ENCODE measurements around the gene LYL1.

The LYL1 gene

GRCh38 chr19:13097033-13097462 lies 5.6 kb downstream of the LYL1 start:
- TF ChIP-seq MYC (IDR thresholded peaks at IDR 0.05; ENCODE audit: low read depth, low read length) (no peak), CTCF (IDR thresholded peaks at IDR 0.05; ENCODE audit: low read depth, low read length) (no peak), MAX (IDR thresholded peaks at IDR 0.05; ENCODE audit: low read depth, low read length) (no peak), POLR2A (IDR thresholded peaks at IDR 0.05; ENCODE audit: extremely low read depth, insufficient read length) (no peak)

GRCh38 chr19:13095934-13096927 lies 6.4 kb downstream of the LYL1 start:
- H3K4me3 ChIP-seq (ENCODE audit: low read depth, low read length): peak overlapping the region; percentile 66
- TF ChIP-seq MYC (IDR thresholded peaks at IDR 0.05; ENCODE audit: low read depth, low read length) (no peak; the same call in 1 of the 2 replicates), CTCF (IDR thresholded peaks at IDR 0.05; ENCODE audit: low read depth, low read length) (peak; percentile 12), MAX (IDR thresholded peaks at IDR 0.05; ENCODE audit: low read depth, low read length) (peak; percentile 51; the same call in 1 of the 2 replicates), POLR2A (IDR thresholded peaks at IDR 0.05; ENCODE audit: extremely low read depth, insufficient read length) (peak; percentile 26)
- peak; percentile 86 for DNase-seq (ENCODE audit: low read depth)

More at GRCh38 chr19:13097033-13097462, 5.6 kb downstream of the LYL1 start:
- peak; percentile 34 for DNase-seq (ENCODE audit: low read depth)
- H3K4me3 ChIP-seq (ENCODE audit: low read depth, low read length): peak overlapping the region; percentile 66

GRCh38 chr19:13095393-13095784 lies 7.3 kb downstream of the LYL1 start:
- TF ChIP-seq MYC (IDR thresholded peaks at IDR 0.05; ENCODE audit: low read depth, low read length) (peak; percentile 43; the same call in 1 of the 2 replicates), CTCF (IDR thresholded peaks at IDR 0.05; ENCODE audit: low read depth, low read length) (no peak), POLR2A (IDR thresholded peaks at IDR 0.05; ENCODE audit: extremely low read depth, insufficient read length) (peak; percentile 56), MAX (IDR thresholded peaks at IDR 0.05; ENCODE audit: low read depth, low read length) (peak; percentile 43; the same call in 1 of the 2 replicates)
- DNase-seq (ENCODE audit: low read depth): peak; percentile 59
- peak overlapping the region; percentile 52 for H3K4me3 ChIP-seq (ENCODE audit: low read depth, low read length)

- TF ChIP-seq POLR2A (IDR thresholded peaks at IDR 0.05; ENCODE audit: extremely low read depth, insufficient read length) (no peak), CTCF (IDR thresholded peaks at IDR 0.05; ENCODE audit: low read depth, low read length) (no peak), MYC (IDR thresholded peaks at IDR 0.05; ENCODE audit: low read depth, low read length) (no peak), MAX (IDR thresholded peaks at IDR 0.05; ENCODE audit: low read depth, low read length) (no peak)
- no peak overlapping the region for H3K4me3 ChIP-seq (ENCODE audit: low read depth, low read length)
- peak; percentile 56 for DNase-seq (ENCODE audit: low read depth)
These were observed 7.8 kb downstream of the LYL1 start for GRCh38 chr19:13094771-13095392.

GRCh38 chr19:13094106-13094504 lies 8.6 kb downstream of the LYL1 start:
- no peak for DNase-seq (ENCODE audit: low read depth)
- no peak overlapping the region for H3K4me3 ChIP-seq (ENCODE audit: low read depth, low read length)
- TF ChIP-seq MAX (IDR thresholded peaks at IDR 0.05; ENCODE audit: low read depth, low read length): no peak
- no peak for TF ChIP-seq CTCF (IDR thresholded peaks at IDR 0.05; ENCODE audit: low read depth, low read length)
- TF ChIP-seq POLR2A (IDR thresholded peaks at IDR 0.05; ENCODE audit: extremely low read depth, insufficient read length): no peak

All from NB4 (cell line).